GM21423 (cell line): ENCODE results near the gene DYNC1H1.
A peak's percentile ranks its signal among the peaks of the same experiment; 100 is the strongest.

ENCODE experiments used
- ATAC-seq: cut with Tn5 transposase; IDR thresholded peaks from one replicate; pipeline ENCODE4 v1.9.1; 2021; ENCODE audit warnings: mild to moderate bottlenecking, moderate library complexity; ENCODE audit not compliant: unreplicated experiment

The DYNC1H1 gene

GRCh38 chr14:102085948-102086708, 121.8 kb downstream of the DYNC1H1 start:
- peak; percentile 32 for ATAC-seq

DNA sequence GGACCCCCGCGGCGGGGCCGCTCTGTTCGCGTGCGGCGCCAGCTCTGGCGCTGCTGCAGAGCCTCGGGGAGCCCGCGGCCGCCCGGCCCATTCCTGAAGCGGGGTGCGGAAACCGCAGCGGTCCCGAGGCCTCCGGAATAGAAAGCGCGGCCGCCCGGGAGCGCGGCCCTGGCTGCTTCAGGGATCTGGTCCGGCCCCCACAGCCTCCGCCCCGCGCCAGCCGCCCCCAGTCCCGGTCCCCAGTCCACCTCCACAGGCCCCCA, 122.3 kb downstream of the DYNC1H1 start:
- no peak for ATAC-seq

GRCh38 chr14:102086972-102087761, 122.8 kb downstream of the DYNC1H1 start, which contains the start of gene HSP90AA1:
TSS of gene HSP90AA1 (minus strand) at chr14:102087044. CDS start at chr14:102086378, 666 bp downstream.
- peak; percentile 74 for ATAC-seq

DNA sequence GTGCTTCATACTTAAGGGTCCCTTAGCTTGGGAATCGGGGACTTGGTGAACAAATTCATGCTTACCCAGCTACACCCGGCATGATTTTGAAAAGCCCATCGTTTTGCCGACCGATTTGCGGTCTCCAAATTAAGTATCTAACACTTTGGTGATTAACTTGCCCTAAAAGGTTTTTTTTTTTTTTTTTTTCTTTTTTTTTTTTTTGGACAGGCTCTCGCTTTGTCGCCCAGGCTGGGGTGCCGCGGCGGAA, 123.3 kb downstream of the DYNC1H1 start:
- no peak for ATAC-seq

GRCh38 chr14:102088012-102088792, 123.8 kb downstream of the DYNC1H1 start:
- ATAC-seq: no peak

GRCh38 chr14:102089621-102090343, 125.4 kb downstream of the DYNC1H1 start:
- no peak for ATAC-seq

GRCh38 chr14:102090713-102091112, 126.3 kb downstream of the DYNC1H1 start:
- no peak for ATAC-seq

DNA sequence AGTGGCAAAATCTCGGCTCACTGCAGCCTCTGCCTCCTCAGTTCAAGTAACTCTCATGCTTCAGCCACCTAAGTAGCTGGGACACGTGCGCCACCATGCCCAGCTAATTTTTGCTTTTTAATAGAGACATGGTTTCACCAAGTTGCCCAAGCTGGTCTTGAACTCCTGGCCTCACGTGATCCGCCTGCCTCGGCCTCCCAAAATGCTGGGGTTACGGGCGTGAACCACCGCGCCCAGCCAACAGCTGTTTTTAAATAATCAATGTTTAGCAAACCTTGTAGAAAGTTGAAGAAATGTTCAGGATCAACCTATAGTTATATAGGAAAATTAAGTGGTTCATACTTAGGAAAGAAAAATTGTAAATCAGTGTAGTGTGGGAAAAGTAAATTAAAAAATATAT, 128.4 kb downstream of the DYNC1H1 start:
- no peak for ATAC-seq

GRCh38 chr14:102094101-102094500, 129.7 kb downstream of the DYNC1H1 start:
- ATAC-seq: no peak

DNA sequence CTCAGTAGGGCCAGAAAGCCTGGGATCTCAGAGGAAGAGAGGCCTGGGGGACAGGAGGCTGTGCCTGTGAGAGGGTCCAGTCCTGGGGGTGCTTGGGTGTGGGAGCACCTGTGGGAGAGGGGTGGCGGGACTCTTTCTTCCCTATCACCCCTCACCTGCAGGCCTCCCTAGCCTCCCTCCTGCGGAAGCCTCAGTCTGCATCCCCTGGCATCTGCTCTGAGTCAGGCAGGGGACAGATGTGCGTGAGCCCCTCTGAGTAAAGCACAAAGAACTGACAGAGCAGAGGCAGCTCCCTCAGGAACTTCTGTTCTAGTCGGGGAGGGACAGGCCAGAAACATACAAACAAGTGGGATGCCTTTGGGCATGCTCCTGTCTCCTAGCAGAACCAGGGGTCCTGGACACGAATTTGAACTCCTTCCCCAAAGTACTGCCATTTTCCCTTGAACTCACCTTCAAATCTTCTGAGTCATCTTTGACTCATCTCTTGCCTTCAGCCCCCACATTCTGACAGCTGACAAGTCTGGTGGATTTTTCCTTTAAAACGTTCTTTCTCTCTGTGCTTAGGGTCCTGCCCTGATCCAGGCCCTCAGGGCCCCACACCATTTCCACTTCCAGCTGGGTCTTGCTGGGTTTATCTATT, 131.0 kb downstream of the DYNC1H1 start:
- ATAC-seq: no peak

DNA sequence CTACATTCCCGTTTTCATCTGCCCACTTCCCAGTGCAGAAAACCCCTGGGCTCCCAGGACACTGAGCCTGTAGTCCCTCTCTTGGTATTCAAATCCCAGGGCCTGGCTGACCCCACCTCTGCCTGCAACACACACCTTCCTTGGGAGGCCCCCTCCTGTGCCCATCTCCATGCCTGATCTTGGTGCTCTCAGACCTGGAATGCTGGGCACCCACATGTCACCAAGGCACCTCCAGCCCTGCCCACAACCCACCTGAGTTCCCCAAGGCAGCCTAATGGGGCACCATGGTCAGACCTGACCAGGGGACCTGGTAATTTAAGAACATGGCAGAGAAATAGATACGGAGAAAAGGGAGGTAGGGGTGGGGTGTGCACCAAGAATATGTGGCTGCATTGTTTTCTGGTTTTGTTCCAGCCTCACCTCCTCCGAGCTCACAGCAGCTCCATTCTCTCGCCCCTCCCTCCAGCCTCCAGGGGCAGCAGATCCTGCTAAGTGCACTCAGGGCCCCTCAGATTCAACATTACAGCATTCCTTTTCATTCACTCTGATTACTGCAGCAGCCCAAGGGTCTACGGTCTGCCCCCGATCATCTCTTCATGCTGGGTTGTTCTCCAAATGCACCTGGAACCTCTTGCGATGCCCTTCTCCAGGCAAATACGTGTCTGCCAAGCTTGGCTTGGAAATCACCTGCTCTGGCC, 131.6 kb downstream of the DYNC1H1 start:
- ATAC-seq: no peak

- ATAC-seq: no peak
Observed at GRCh38 chr14:102096569-102097188, 132.3 kb downstream of the DYNC1H1 start.

DNA sequence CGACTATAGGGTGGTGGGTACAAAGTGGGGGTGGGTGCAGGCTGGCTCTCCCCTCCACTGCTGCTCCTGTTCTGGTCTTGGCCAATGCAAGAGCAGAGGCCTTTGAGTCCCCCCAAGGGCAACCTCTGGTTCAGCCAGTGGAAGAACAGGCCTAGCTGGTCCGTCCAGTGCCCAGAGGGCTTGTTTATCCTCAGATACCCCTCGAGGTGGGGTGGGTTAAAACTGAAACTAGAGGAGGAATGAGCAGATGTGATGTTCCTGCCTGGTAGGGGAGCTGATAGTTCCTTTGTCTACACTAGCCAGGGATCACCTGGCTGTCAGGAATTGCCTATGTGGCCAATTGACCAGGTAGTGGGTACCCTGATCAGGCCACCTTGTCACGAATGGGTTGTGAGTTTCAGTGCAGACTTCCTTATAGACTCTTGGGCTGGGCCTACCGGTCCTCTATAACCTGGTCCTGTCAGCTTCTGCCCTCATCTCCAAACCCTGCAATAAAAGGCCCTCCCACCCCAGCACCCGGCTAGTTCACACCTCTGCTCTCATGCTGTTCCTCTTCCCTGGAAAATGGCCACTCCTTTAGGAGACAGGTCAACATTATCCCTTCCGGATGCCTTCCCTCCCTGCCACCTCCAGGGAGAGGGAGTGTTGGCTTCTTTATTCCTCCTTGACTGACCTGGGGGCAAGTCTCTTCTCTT, 133.2 kb downstream of the DYNC1H1 start:
- no peak for ATAC-seq

DNA sequence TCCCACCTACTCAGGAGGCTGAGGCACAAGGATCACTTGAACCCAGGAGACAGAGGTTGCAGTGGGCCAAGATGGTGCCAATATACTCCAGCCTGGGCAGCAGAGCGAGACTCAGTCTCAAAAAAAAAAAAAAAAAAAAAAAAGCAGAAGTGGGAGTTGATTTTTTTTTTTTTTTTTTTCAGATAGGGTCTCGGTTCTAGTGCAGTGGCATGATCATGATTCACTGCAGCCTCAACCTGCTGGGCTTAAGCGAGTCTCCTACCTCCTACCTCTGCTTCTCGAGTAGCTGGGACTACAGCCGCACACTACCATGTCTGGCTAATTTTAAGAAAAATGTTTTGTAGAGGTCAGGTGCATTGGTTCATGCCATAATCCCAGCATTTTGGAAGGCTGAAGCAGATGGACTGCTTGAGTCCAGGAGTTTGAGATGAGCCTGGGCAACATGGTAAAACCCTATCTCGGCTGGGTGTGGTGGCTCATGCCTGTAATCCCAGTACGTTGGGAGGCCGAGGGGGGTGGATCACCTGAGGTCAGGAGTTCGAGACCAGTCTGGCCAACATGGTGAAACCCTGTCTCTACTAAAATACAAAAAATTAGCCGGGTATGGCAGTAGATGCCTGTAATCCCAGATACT, 138.8 kb downstream of the DYNC1H1 start:
- peak; percentile 62 for ATAC-seq

DNA sequence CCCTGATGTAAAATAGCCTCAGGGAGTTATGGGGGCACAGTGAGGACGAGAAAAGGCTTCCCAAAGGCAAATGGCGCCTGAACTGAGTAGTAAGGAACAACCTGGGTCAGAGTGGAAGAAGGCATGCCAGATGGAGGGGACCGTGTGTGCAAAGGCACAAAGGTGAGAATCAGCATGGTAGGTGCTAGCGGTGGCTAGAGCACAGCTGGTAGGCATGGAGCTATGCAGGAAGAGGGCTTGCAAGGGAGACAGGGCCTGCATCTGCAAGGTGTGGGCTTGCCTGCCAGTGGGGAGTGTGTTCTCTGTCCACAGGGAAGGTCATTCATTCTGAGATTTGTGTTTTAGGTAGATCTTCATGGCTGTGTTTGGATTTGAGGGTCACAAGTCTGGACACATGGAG, 141.0 kb downstream of the DYNC1H1 start:
- ATAC-seq: no peak
